Activated T-helper 2 cell treated with anti-CD3 and anti-CD28 coated beads, Interferon-gamma antibody, Interleukin-2, Interleukin-4, amounts not matched to agents 10 μg/mL and 5 μg/mL and 100 μg/mL, durations not matched to agents 14 hours and 24 hours and 36 hours (primary cell): ENCODE measurements around the gene TNFRSF6B. TPM values are rescaled to one million over a fixed set of nuclear protein-coding genes. Genes with fewer than 3 reads are reported as not detected.
"Not testable (repeated sequence)": the region's sequence is repeated elsewhere in the genome, so short reads cannot be mapped to it uniquely, and the experiment has no call there.

Experiments used
- DNase-seq: peaks from one replicate; pipeline ENCODE4 v3.0.0; 2021; ENCODE audit warnings: low spot score
- H3K27ac Mint-ChIP-seq: one replicate; pipeline ENCODE4 v1.8.0; 2021; ENCODE audit warnings: mixed read lengths
- H3K27me3 Mint-ChIP-seq: one replicate; pipeline ENCODE4 v1.8.0; 2021; ENCODE audit warnings: low read depth, mixed read lengths
- H3K36me3 Mint-ChIP-seq: one replicate; pipeline ENCODE4 v1.8.0; 2021; ENCODE audit warnings: low read depth, mixed read lengths
- H3K4me1 Mint-ChIP-seq: one replicate; pipeline ENCODE4 v1.8.0; 2021; ENCODE audit warnings: low read depth, mixed read lengths
- H3K4me3 Mint-ChIP-seq: one replicate; pipeline ENCODE4 v1.8.0; 2021; ENCODE audit warnings: low read depth, mild to moderate bottlenecking, moderate library complexity, mixed read lengths
- H3K9me3 Mint-ChIP-seq: one replicate; pipeline ENCODE4 v1.8.0; 2021; ENCODE audit warnings: mixed read lengths
- intact Hi-C: fragments of 100-400 bp; cut with micrococcal nuclease; formaldehyde crosslinking; loops from one replicate; pipeline ENCODE4 v1.15.1; 2023
- total RNA-seq: library from RNA; stranded (reverse); gene quantifications from 2 replicates; pipeline ENCODE4 v1.2.3, GENCODE V29; 2022

The TNFRSF6B gene
- total RNA-seq, 1 donor from 2014 or later, result not detected

GRCh38 chr20:63722967-63723622 is 26.6 kb downstream of the TNFRSF6B start:
- Mint-ChIP-seq H3K4me1 (peaks cover 15% of the 10 kb centered on the region), H3K36me3 (peaks cover 84% of the 10 kb centered on the region), H3K9me3 (peaks cover 25% of the 10 kb centered on the region)
- H3K27ac Mint-ChIP-seq, intact Hi-C loops, H3K27me3 Mint-ChIP-seq, DNase-seq, H3K4me3 Mint-ChIP-seq: not testable (repeated sequence)

- peak overlapping the region; percentile 32 for H3K4me3 Mint-ChIP-seq
- DNase-seq, result not testable (repeated sequence)
Observed at GRCh38 chr20:63730189-63730733, 33.8 kb downstream of the TNFRSF6B start.

GRCh38 chr20:63731410-63731809 is 35.0 kb downstream of the TNFRSF6B start:
- H3K4me3 Mint-ChIP-seq, result no peak overlapping the region
- intact Hi-C loops, result loop anchor here (5.0 to 10.0 kb wide), 2 partner anchors 94 to 133 kb away; partner anchors contain the start of genes ABHD16B and TPD52L2
- H3K9me3 Mint-ChIP-seq, result peaks cover 4% of the 10 kb centered on the region
- no peak overlapping the region for H3K27ac Mint-ChIP-seq
- no peak for DNase-seq
- no peaks in the 10 kb centered on the region for H3K27me3 Mint-ChIP-seq
- peaks cover 45% of the 10 kb centered on the region for H3K4me1 Mint-ChIP-seq
- peaks cover 49% of the 10 kb centered on the region for H3K36me3 Mint-ChIP-seq

More at GRCh38 chr20:63730189-63730733, 33.8 kb downstream of the TNFRSF6B start:
- H3K27ac Mint-ChIP-seq, H3K27me3 Mint-ChIP-seq: not testable (repeated sequence)
- Mint-ChIP-seq H3K36me3 (peaks cover 47% of the 10 kb centered on the region), H3K4me1 (peaks cover 38% of the 10 kb centered on the region), H3K9me3 (peaks cover 13% of the 10 kb centered on the region)
- intact Hi-C loops, result loop anchor here (5.0 to 10.0 kb wide), 2 partner anchors 93 to 135 kb away; partner anchors contain the start of genes ABHD16B and TPD52L2

GRCh38 chr20:63732118-63733095 is 36.0 kb downstream of the TNFRSF6B start:
- H3K36me3 Mint-ChIP-seq, result peaks cover 44% of the 10 kb centered on the region
- peaks cover 41% of the 10 kb centered on the region for H3K4me1 Mint-ChIP-seq
- H3K27ac Mint-ChIP-seq, result no peak overlapping the region
- DNase-seq, result no peak
- H3K27me3 Mint-ChIP-seq, result no peaks in the 10 kb centered on the region
- H3K9me3 Mint-ChIP-seq, result no peaks in the 10 kb centered on the region
- H3K4me3 Mint-ChIP-seq, result no peak overlapping the region
- intact Hi-C loops, result loop anchor here (5.0 to 10.0 kb wide), 2 partner anchors 95 to 132 kb away; partner anchors contain the start of genes ABHD16B and TPD52L2

- no peaks in the 10 kb centered on the region for H3K9me3 Mint-ChIP-seq
- no peak overlapping the region for H3K27ac Mint-ChIP-seq
- intact Hi-C loops, result loop anchor here (5.0 to 10.0 kb wide), 2 partner anchors 96 to 132 kb away; partner anchors contain the start of genes ABHD16B and TPD52L2
- H3K4me1 Mint-ChIP-seq, result peaks cover 37% of the 10 kb centered on the region
- H3K36me3 Mint-ChIP-seq, result peaks cover 39% of the 10 kb centered on the region
- DNase-seq, result no peak
- H3K27me3 Mint-ChIP-seq, result no peaks in the 10 kb centered on the region
- no peak overlapping the region for H3K4me3 Mint-ChIP-seq
Observed at GRCh38 chr20:63733117-63733516, 36.7 kb downstream of the TNFRSF6B start.

- no peak for DNase-seq
- Mint-ChIP-seq H3K27me3 (no peaks in the 10 kb centered on the region), H3K4me3 (no peak overlapping the region), H3K4me1 (peaks cover 33% of the 10 kb centered on the region), H3K27ac (peak overlapping the region; percentile 17), H3K36me3 (peaks cover 34% of the 10 kb centered on the region), H3K9me3 (no peaks in the 10 kb centered on the region)
- intact Hi-C loops, result loop anchor here (5.0 to 10.0 kb wide), 2 partner anchors 96 to 131 kb away; partner anchors contain the start of genes ABHD16B and TPD52L2
Observed at GRCh38 chr20:63733579-63734081, 37.2 kb downstream of the TNFRSF6B start.

GRCh38 chr20:63734111-63734945 is 37.9 kb downstream of the TNFRSF6B start:
- DNase-seq, result no peak
- Mint-ChIP-seq H3K4me1 (peaks cover 28% of the 10 kb centered on the region), H3K27me3 (no peaks in the 10 kb centered on the region), H3K4me3 (no peak overlapping the region), H3K27ac (peak overlapping the region; percentile 17), H3K36me3 (peaks cover 30% of the 10 kb centered on the region), H3K9me3 (no peaks in the 10 kb centered on the region)
- intact Hi-C loops, result loop anchor here (5.0 to 10.0 kb wide), 2 partner anchors 97 to 130 kb away; partner anchors contain the start of genes ABHD16B and TPD52L2

GRCh38 chr20:63734946-63735858 is 38.8 kb downstream of the TNFRSF6B start:
- DNase-seq, result no peak
- no peak overlapping the region for H3K4me3 Mint-ChIP-seq

GRCh38 chr20:63735859-63736718 is 39.6 kb downstream of the TNFRSF6B start, which contains the start of gene LIME1:
Gene LIME1 (plus strand): TSS chr20:63736664. CDS start chr20:63737550, 886 bp downstream.
- Mint-ChIP-seq H3K27me3 (no peaks in the 10 kb centered on the region), H3K27ac (peak within 1 kb of the TSS; percentile 35), H3K9me3 (no peaks in the 10 kb centered on the region), H3K4me1 (peaks cover 17% of the 10 kb centered on the region), H3K36me3 (peaks cover 26% of the 10 kb centered on the region), H3K4me3 (peak within 1 kb of the TSS; percentile 73)
- peak; percentile 77 for DNase-seq
- intact Hi-C loops, result loop anchor here (10.0 kb wide), 1 partner anchor 129 kb away; the partner anchor contains the start of genes ABHD16B and TPD52L2

More at GRCh38 chr20:63734946-63735858, 38.8 kb downstream of the TNFRSF6B start:
- intact Hi-C loops, result loop anchor here (5.0 to 10.0 kb wide), 2 partner anchors 98 to 130 kb away; partner anchors contain the start of genes ABHD16B and TPD52L2
- peaks cover 20% of the 10 kb centered on the region for H3K4me1 Mint-ChIP-seq
- H3K36me3 Mint-ChIP-seq, result peaks cover 26% of the 10 kb centered on the region
- H3K27me3 Mint-ChIP-seq, result no peaks in the 10 kb centered on the region
- H3K27ac Mint-ChIP-seq, result no peak overlapping the region
- no peaks in the 10 kb centered on the region for H3K9me3 Mint-ChIP-seq
